Stimulated activated memory B cell treated with anti-CD40 and anti-IgM and Interleukin-4, amounts not matched to agents 10 μg/mL and 1 μg/mL and 100 μg/mL, for 72 hours (primary cell): ENCODE data around the gene OR10A5.
"Not testable (repeated sequence)": the region's sequence is repeated elsewhere in the genome, so short reads cannot be mapped to it uniquely, and the experiment has no call there.

Experiments used
- ATAC-seq: fragments of 150-1000 bp; cut with Tn5 transposase; 2 replicates; pipeline ENCODE4 v1.10.0; 2021
- H3K27ac Mint-ChIP-seq: one replicate; pipeline ENCODE4 v1.8.0; 2022; ENCODE audit warnings: mild to moderate bottlenecking, mixed read lengths
- H3K27me3 Mint-ChIP-seq: one replicate; pipeline ENCODE4 v1.8.0; 2022; ENCODE audit warnings: mixed read lengths
- H3K36me3 Mint-ChIP-seq: one replicate; pipeline ENCODE4 v1.8.0; 2022; ENCODE audit warnings: mixed read lengths
- H3K4me1 Mint-ChIP-seq: one replicate; pipeline ENCODE4 v1.8.0; 2022; ENCODE audit warnings: mixed read lengths
- H3K4me3 Mint-ChIP-seq: one replicate; pipeline ENCODE4 v1.8.0; 2022; ENCODE audit warnings: mild to moderate bottlenecking, moderate library complexity, mixed read lengths
- H3K9me3 Mint-ChIP-seq: one replicate; pipeline ENCODE4 v1.8.0; 2022; ENCODE audit warnings: mixed read lengths

The OR10A5 gene, protein sequence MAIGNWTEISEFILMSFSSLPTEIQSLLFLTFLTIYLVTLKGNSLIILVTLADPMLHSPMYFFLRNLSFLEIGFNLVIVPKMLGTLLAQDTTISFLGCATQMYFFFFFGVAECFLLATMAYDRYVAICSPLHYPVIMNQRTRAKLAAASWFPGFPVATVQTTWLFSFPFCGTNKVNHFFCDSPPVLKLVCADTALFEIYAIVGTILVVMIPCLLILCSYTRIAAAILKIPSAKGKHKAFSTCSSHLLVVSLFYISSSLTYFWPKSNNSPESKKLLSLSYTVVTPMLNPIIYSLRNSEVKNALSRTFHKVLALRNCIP

DNA sequence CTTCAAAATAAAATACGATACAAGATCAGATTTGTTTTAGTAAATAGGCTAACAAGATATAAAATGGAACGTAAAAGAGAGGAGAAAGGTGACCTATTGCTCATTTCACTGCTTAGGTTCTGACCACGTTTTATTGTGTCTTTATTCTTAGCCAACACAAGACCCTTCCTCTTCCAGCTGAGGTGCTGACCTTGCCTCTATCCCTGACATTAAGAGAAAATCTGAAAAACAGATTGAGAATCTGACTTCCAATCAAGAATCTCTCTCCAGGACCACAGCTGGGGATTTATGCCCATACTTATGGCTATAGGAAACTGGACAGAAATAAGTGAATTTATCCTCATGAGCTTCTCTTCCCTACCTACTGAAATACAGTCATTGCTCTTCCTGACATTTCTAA, at the start of gene OR10A5:
Gene OR10A5 (plus strand): TSS at position 301 of the 400 bp plus-strand sequence. CDS start 0 bp downstream, at position 301.
- no peak for ATAC-seq
- H3K27ac Mint-ChIP-seq: no peak within 1 kb of the TSS
- no peaks in the 10 kb centered on the region for H3K36me3 Mint-ChIP-seq
- H3K4me3 Mint-ChIP-seq: no peak within 1 kb of the TSS
- peaks cover 23% of the 10 kb centered on the region for H3K27me3 Mint-ChIP-seq
- no peaks in the 10 kb centered on the region for H3K9me3 Mint-ChIP-seq
- no peaks in the 10 kb centered on the region for H3K4me1 Mint-ChIP-seq

DNA sequence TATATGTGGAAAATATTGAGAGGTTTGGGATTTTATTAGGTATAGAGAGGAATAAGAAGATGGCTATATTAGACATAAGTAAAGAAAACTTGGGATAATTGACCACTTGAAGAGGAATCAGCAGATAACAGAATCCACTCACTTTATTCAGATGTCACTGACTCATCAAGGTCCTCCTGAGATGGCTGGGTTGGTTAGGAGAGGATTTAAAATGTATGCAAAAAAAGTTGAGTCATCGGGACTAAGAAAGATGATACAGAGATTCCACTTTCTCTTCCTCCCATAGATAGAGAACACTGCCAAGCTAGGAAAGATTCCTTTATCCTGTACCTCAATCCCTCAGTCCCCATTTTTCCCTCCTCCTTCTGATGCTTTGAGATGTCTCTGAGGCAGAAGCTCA, 46.1 kb upstream of the OR10A5 start, which contains the start of gene OR6A2:
Gene OR6A2 (minus strand): TSS at position 288 of the 400 bp plus-strand sequence. CDS start 3,981 bp downstream, outside the sequence.
- Mint-ChIP-seq H3K36me3 (peaks cover 6% of the 10 kb centered on the region), H3K4me1 (no peaks in the 10 kb centered on the region), H3K4me3 (no peak within 1 kb of the TSS), H3K27ac (no peak within 1 kb of the TSS), H3K27me3 (no peaks in the 10 kb centered on the region), H3K9me3 (peaks cover 13% of the 10 kb centered on the region)
- ATAC-seq: no peak

DNA sequence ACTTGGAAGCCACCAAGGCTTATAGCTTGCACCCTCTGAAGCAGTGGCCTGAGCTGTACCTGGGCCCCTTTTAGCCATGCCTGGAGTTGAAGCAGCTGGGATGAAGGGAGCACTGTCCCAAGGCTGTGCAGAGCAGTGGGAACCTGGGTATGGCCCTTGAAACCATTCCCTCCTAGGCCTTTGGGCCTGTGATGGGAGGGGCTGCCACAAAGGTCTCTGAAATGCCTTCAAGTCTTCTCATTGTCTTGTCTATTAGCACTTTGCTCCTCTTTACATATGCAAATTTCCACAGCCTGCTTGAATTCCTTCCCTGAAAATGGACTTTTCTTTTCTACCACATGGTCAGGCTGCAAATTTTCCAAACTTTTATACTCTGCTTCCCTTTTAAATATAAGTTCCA, 44.4 kb upstream of the OR10A5 start:
- not testable (repeated sequence) for H3K27ac Mint-ChIP-seq, H3K36me3 Mint-ChIP-seq, ATAC-seq, H3K4me1 Mint-ChIP-seq, H3K27me3 Mint-ChIP-seq, H3K4me3 Mint-ChIP-seq
- peaks cover 13% of the 10 kb centered on the region for H3K9me3 Mint-ChIP-seq

DNA sequence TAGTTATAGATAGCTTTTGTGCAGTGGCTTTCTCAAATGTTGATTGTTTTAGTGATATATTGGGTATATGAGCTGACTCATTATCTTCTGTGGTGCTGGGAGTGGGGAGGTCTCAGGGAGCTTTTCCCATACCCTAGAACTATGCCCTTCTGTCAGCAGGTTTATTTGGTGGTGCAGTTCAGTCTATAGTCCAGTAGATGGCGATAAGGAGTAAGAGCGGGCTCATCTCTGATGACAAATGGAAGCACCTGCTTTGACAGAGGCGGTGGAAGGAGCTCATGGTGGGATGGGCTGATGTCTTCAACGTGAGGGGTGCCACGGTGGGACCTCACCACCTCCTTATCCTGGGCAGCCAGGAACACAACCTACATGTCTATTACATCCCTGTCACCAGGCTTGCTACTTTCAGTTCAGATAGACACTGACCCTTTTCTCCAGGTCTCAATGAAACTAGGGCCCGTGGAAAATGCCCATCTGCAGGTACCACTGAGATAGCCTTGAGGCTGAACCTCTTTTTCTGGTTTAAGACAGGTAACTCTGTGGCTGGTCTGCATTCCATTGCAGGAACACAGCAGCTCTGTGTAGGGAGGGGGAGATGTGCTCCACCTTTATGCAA, 33.0 kb upstream of the OR10A5 start:
- H3K27me3 Mint-ChIP-seq: peaks cover 59% of the 10 kb centered on the region
- H3K36me3 Mint-ChIP-seq: no peaks in the 10 kb centered on the region
- ATAC-seq: peak; percentile 64
- no peaks in the 10 kb centered on the region for H3K9me3 Mint-ChIP-seq
- no peaks in the 10 kb centered on the region for H3K4me1 Mint-ChIP-seq
- H3K27ac Mint-ChIP-seq: no peak overlapping the region
- no peak overlapping the region for H3K4me3 Mint-ChIP-seq

DNA sequence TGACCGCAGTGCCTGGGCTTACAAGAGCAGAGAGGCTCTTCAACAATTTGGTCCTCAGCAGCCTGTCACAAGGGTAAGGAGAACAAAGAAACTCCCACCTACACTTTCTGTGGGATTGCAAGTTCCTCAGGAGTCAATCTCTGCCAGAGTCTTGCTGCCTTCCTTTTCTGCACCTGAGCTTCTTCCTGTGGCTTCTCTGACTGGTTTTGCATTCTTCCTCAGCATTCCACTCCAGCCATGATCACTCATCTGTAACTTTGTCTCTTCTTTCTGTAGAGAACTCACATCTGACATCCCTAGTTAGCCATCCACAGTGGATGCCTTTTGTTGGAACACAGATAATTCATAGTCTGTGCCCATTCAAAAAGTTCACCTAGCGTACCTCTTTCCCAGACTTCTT, 31.8 kb upstream of the OR10A5 start:
- ATAC-seq: no peak
- no peaks in the 10 kb centered on the region for H3K4me1 Mint-ChIP-seq

DNA sequence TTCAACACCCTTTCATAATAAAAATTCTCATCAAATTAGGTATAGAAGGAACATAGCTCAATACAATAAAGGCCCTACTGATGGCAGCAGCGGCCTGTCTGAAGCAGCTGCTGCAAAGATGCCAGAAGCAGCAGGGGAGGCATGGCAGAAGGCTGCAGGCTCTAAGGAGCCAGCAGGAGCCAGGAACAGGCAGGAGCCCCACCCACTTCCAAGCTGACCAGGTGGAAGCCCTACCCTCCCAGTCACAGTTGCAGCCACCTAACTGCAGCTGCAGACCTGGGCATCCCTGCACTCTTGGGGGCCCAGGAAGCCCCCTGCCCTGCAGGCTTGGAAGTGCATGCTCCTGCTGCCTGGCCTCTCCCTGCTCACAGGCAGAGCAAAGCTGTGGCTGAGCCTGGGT, 27.8 kb upstream of the OR10A5 start:
- no peak overlapping the region for H3K4me3 Mint-ChIP-seq
- no peak for ATAC-seq
- H3K27me3 Mint-ChIP-seq: peaks cover 31% of the 10 kb centered on the region
- no peak overlapping the region for H3K27ac Mint-ChIP-seq
- no peaks in the 10 kb centered on the region for H3K4me1 Mint-ChIP-seq
- H3K9me3 Mint-ChIP-seq: peaks cover 5% of the 10 kb centered on the region
- H3K36me3 Mint-ChIP-seq: peaks cover 6% of the 10 kb centered on the region

More for the DNA sequence above, 31.8 kb upstream of the OR10A5 start:
- Mint-ChIP-seq H3K36me3 (no peaks in the 10 kb centered on the region), H3K27ac (no peak overlapping the region), H3K9me3 (no peaks in the 10 kb centered on the region), H3K27me3 (peaks cover 52% of the 10 kb centered on the region), H3K4me3 (no peak overlapping the region)

DNA sequence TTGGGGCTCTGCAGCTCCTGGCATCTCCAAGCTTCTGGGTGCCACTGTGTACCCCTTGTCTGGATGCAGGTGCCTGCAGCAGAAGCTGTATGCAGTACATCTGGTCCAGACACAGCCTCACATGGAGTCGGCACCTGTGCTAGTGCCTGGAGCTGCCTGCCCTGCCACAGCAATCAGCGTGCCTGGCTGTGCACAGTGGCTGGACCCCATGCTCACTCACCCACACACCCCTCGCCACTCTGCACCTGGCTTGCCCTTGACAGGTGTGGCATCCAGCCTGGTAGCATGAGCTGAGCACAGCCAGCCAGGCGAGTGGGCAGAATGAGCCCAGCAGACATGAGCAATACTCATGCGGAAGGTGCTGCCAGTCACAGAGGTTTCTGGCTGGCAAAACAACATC, 26.5 kb upstream of the OR10A5 start:
- no peak overlapping the region for H3K4me3 Mint-ChIP-seq
- no peaks in the 10 kb centered on the region for H3K4me1 Mint-ChIP-seq
- H3K27me3 Mint-ChIP-seq: peaks cover 23% of the 10 kb centered on the region
- peaks cover 5% of the 10 kb centered on the region for H3K9me3 Mint-ChIP-seq
- H3K27ac Mint-ChIP-seq: no peak overlapping the region
- ATAC-seq: no peak
- H3K36me3 Mint-ChIP-seq: peaks cover 6% of the 10 kb centered on the region

DNA sequence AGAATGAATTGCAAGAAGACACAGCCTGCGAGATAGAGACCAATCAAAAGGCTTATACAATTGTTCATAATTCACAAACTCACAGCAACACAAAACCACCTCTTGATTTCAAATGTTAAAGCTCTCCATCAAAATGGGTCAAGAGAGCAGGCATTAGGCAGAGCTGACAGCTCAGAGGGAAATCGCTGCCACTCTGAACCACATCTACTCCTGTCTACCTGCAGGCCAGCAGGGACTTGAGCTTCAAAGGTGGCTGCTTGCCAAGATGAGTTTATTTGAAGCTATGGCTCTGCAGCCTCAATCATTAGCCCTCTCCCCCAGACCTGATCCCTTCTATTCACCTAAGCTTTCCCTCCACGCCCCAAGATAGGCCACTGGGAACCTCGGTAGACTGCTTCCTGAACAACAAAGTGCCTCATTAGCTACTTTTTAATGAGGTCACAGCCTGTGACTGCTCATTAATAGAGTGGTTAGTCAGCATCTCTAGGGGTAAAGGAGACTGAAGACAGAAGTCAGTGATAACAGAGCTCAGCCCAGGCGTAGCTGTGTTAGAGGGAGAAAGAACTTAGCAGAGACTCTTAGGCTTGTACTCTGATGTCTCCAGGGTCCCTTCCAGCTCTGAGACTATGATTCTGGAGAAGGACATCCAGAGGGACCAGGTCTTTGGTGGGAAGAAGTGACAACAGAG, 21.2 kb upstream of the OR10A5 start:
- Mint-ChIP-seq H3K27ac (no peak overlapping the region), H3K4me1 (no peaks in the 10 kb centered on the region)
- peak; percentile 53 for ATAC-seq

DNA sequence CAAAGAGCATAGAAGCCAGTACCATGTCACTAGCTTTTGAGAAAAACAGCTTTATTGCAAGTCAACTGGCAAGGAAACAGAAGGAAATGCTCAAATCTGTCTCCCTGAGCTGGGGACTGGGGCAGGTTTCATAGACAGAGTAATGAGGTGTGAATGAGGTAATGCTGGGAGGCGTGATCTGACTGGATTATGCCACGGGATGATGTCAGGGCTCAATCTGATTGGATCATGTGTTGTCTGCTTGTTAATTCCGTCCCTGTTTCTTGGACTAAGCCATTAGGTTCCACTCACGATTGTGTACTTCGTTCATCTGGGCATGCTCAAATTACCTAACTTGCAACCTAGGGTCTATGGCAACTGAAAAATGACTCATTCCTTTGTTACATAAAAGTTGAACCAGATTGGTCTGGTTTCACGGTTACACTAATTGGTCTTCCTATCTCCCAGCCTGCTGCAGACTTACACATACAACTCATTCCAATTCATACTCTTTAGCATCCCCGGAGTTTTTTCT, 20.2 kb upstream of the OR10A5 start:
- Mint-ChIP-seq H3K27me3 (peaks cover 3% of the 10 kb centered on the region), H3K4me3 (no peak overlapping the region), H3K27ac (no peak overlapping the region), H3K4me1 (no peaks in the 10 kb centered on the region), H3K9me3 (peaks cover 2% of the 10 kb centered on the region), H3K36me3 (peaks cover 2% of the 10 kb centered on the region)
- ATAC-seq: no peak

More for the DNA sequence above, 21.2 kb upstream of the OR10A5 start:
- Mint-ChIP-seq H3K4me3 (no peak overlapping the region), H3K9me3 (peaks cover 5% of the 10 kb centered on the region), H3K27me3 (peaks cover 10% of the 10 kb centered on the region), H3K36me3 (peaks cover 6% of the 10 kb centered on the region)

DNA sequence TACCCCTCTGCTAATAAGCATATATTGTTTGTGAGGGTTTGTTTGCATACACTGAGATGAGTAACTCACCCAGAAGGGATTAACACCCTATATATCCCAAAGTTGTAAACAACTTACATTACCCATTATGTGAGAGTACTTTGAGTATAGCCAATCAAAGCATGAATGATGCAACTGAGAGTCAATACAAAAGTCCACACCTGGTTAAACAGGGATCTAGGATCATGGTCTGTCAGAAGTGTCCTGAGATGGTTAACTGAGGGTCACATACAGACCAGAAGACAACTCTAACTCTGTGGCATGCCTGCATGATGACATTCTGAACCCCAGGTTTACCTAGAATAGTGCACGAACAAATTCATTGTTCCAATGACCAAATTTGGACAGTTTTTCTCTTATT, 17.4 kb upstream of the OR10A5 start:
- Mint-ChIP-seq H3K36me3 (no peaks in the 10 kb centered on the region), H3K4me3 (no peak overlapping the region), H3K27ac (no peak overlapping the region), H3K27me3 (no peaks in the 10 kb centered on the region), H3K9me3 (no peaks in the 10 kb centered on the region), H3K4me1 (peaks cover 10% of the 10 kb centered on the region)
- no peak for ATAC-seq

DNA sequence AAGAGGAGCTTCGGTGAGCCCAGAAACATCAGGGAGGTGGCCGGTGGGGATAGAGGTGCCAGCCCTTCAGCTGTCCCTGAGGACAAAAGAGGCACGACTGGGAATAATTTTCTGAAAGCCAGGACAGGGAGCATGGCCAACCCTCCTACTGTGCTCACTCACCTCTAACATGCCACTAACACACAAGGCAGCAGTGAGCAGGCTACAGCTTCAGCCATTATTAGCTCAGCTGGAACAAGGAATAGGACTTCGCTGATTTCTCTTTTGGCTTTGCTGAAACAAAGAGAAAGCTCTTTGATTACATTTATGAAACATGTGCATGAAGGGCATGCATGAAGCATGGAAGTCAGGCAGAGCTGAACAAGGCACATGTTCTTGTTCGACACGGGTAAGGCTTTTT, 12.1 kb upstream of the OR10A5 start:
- H3K4me1 Mint-ChIP-seq: peaks cover 16% of the 10 kb centered on the region
- no peaks in the 10 kb centered on the region for H3K9me3 Mint-ChIP-seq
- H3K27me3 Mint-ChIP-seq: no peaks in the 10 kb centered on the region
- no peaks in the 10 kb centered on the region for H3K36me3 Mint-ChIP-seq
- H3K27ac Mint-ChIP-seq: no peak overlapping the region
- ATAC-seq: peak; percentile 20
- no peak overlapping the region for H3K4me3 Mint-ChIP-seq

DNA sequence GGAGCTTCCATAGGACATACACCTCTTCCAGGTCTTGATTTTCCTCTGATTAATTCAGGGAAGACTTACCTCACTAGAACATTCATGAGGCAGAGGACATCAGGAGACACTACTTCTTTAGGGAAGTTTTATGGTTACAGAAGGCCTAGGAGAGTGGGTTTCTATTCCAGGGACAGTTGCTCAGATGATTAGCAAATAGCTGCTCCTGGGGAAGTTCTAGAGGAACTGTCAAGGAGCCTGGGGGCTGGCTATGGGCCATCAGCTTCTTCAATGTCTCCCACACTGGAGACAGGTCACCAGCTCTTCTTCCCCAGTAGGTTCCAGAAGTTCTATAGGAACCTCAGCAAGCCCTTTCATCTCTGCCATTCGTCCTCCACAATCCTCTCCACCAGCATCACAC, 11.5 kb upstream of the OR10A5 start:
- H3K27me3 Mint-ChIP-seq: no peaks in the 10 kb centered on the region
- H3K4me3 Mint-ChIP-seq: no peak overlapping the region
- ATAC-seq: no peak
- peaks cover 16% of the 10 kb centered on the region for H3K4me1 Mint-ChIP-seq
- H3K9me3 Mint-ChIP-seq: no peaks in the 10 kb centered on the region
- no peaks in the 10 kb centered on the region for H3K36me3 Mint-ChIP-seq
- no peak overlapping the region for H3K27ac Mint-ChIP-seq

DNA sequence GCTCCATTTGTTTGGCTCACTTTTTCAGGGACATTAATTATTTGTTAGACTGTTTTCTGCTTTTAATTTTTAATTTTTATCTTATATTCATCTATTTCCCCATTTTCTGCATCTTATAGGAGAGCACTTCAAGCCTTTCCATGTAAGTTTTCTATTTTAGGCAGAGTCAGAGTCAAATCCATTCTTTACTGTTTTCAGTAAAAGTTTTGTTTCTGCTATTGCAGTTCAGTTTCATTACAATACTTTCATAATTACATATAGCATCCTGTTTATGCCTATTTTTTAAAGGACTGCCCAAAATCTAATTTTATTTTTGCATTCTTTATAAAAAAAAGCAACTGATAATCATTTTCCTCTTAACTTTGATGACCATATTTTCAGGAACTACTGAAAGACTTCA, 3.8 kb upstream of the OR10A5 start:
- Mint-ChIP-seq H3K9me3 (no peaks in the 10 kb centered on the region), H3K36me3 (no peaks in the 10 kb centered on the region), H3K4me3 (no peak overlapping the region), H3K27ac (no peak overlapping the region), H3K27me3 (peaks cover 15% of the 10 kb centered on the region), H3K4me1 (no peaks in the 10 kb centered on the region)
- no peak for ATAC-seq

DNA sequence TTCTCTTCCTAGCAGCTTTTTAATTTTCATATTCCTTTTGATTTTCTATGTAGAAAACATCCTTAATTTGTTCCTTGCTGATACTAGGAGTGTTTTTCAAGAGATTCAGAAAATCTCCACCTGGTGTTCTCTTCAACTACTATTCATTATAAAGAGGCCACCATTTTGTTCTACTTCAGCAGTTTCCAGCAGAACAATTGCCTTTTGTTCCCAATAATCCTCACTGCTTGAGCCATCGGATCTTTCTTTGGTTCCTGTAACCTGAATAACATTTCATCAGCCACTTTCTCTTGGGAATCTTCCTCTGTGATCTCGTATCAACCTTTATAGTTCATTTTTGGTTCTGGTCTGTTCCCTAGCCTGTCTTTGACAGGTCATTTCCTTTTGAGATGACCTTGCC, 1.8 kb upstream of the OR10A5 start:
- ATAC-seq: no peak
- Mint-ChIP-seq H3K9me3 (no peaks in the 10 kb centered on the region), H3K27ac (no peak overlapping the region), H3K36me3 (no peaks in the 10 kb centered on the region), H3K4me1 (no peaks in the 10 kb centered on the region), H3K4me3 (no peak overlapping the region), H3K27me3 (peaks cover 23% of the 10 kb centered on the region)

DNA sequence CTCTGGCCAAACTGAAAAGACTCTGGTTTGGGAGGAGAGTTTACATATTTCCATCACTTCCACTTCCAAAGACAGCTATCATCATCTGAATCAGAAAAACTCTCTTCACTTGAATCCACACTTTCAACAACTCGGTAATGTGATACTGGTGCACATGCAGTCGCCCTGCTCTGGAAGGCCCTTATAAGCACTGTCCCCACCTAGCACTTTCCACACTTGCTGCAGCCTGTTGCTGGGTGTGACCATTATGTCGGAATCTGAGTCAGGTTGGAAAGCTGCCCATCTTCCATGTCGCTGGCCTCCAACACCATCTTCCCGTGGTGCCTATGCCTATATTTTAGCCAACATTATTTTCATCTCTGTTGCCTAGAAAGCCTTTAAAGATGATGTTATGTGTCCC, 1.1 kb upstream of the OR10A5 start:
- no peak overlapping the region for H3K27ac Mint-ChIP-seq
- ATAC-seq: no peak
- H3K36me3 Mint-ChIP-seq: no peaks in the 10 kb centered on the region
- no peaks in the 10 kb centered on the region for H3K4me1 Mint-ChIP-seq
- no peak overlapping the region for H3K4me3 Mint-ChIP-seq
- H3K9me3 Mint-ChIP-seq: no peaks in the 10 kb centered on the region
- peaks cover 23% of the 10 kb centered on the region for H3K27me3 Mint-ChIP-seq
